Skeletal muscle satellite cell (primary cell): Measurements from ENCODE around the gene TSPAN9.

Source experiments
- H3K27me3 ChIP-seq: 2 replicates; pipeline ENCODE4 v1.7.0; 2013; ENCODE audit warnings: low read length; ENCODE audit not compliant: control insufficient read depth, insufficient read depth
- H3K36me3 ChIP-seq: 2 replicates; pipeline ENCODE4 v1.7.0; 2013; ENCODE audit warnings: mild to moderate bottlenecking, control low read depth, low read length; ENCODE audit not compliant: insufficient read depth
- H3K4me1 ChIP-seq: 2 replicates; pipeline ENCODE4 v1.7.0; 2013; ENCODE audit warnings: low read length; ENCODE audit not compliant: control insufficient read depth, insufficient read depth
- H3K4me2 ChIP-seq: 2 replicates; pipeline ENCODE4 v1.7.0; 2013; ENCODE audit warnings: mild to moderate bottlenecking, low read length
- H3K4me3 ChIP-seq: 2 replicates; pipeline ENCODE4 v1.7.0; 2013; ENCODE audit warnings: low read length
- H3K9ac ChIP-seq: 2 replicates; pipeline ENCODE4 v1.7.0; 2013; ENCODE audit warnings: mild to moderate bottlenecking, low read depth, low read length, moderate library complexity
- H3K9me3 ChIP-seq: replicated peaks from 2 replicates; pipeline ENCODE4 v1.7.0; 2013; ENCODE audit warnings: mild to moderate bottlenecking, control low read depth, low read length

TSPAN9 gene

DNA sequence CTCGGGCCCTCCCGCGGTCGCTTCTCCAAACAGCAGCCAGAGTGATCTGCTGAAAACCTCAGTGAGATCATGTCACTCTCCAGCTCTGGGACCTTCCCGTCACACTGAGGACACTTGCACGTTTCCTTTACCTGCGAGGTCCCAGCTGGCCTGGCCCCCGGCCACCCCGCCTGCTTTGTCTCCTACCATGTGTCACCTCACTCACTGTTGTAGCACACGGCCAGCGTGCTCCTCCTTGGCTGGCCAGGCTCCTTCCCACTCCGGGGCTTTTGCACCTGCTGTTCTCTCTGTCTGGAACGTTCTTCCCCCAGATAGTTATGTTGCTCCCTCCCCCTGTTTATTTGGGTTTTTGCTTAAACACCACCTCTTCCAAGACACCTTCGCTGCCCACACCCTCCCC, 199.0 kb downstream of the TSPAN9 start:
- Histone ChIP-seq H3K9me3 (no peaks in the 10 kb centered on the region), H3K4me1 (peaks cover 13% of the 10 kb centered on the region), H3K4me2 (no peak overlapping the region), H3K36me3 (no peaks in the 10 kb centered on the region), H3K4me3 (no peak overlapping the region), H3K9ac (no peak overlapping the region), H3K27me3 (peaks cover 16% of the 10 kb centered on the region)

- no peak overlapping the region for H3K4me2 ChIP-seq
- H3K4me1 ChIP-seq = peaks cover 13% of the 10 kb centered on the region
- peaks cover 10% of the 10 kb centered on the region for H3K27me3 ChIP-seq
- H3K36me3 ChIP-seq = no peaks in the 10 kb centered on the region
- H3K4me3 ChIP-seq = no peak overlapping the region
- no peak overlapping the region for H3K9ac ChIP-seq
- H3K9me3 ChIP-seq = no peaks in the 10 kb centered on the region
Measured at GRCh38 chr12:3277306-3277943, 200.2 kb downstream of the TSPAN9 start.

DNA sequence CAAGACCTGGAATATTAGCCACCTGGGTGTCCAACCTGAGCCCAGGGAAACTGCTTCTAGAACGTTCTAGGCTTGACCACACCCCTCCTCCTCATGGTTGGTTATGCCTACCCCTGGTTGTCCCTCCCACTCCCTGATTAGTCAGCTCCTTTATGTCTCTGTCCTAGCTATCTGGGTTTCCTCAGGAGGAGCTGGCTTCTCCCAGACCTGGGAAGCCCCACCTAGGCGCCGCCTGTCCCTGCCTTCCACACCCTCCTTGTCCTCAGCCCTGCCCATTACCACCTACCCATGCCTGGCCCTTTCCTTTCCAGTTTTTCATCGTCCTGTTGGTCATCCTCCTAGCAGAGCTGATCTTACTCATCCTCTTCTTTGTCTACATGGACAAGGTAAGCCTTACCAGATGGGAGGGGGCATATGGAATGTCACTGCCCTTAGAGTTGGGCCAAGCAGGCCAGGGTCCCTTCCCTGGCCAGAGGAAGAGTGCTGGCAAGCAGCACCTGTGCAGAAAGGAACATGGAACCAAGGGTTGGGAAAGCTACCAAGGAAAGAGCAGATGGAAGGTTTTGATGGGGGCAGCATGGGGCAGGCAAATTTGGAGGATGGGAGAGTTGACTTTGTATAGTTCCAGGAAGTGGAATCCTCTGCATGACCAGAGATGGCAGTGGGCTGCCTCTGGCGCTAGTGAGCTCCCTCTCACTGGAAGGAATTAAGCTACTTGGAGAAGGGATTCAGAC, 201.7 kb downstream of the TSPAN9 start:
- Histone ChIP-seq H3K27me3 (peaks cover 8% of the 10 kb centered on the region), H3K4me2 (no peak overlapping the region), H3K9me3 (no peaks in the 10 kb centered on the region), H3K4me1 (peaks cover 5% of the 10 kb centered on the region), H3K36me3 (no peaks in the 10 kb centered on the region), H3K4me3 (no peak overlapping the region), H3K9ac (no peak overlapping the region)

DNA sequence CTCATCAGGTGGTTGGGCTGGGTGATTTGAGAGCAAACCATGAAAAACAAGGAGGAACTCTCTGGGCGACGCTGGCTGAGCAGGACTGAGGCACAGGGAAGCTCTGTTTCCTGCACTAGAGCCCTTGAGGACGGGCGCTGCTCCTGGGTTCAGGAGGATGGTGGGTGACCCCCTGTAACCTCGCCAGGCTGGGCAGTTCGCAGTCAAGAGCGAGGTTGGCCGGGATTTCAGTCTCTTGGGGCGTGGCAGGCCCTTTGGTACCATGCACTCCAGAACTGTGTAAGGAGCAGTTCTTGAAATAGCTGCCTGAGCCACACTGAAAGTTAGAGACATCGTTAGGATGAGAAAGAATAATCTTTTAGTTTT, 202.2 kb downstream of the TSPAN9 start:
- peaks cover 8% of the 10 kb centered on the region for H3K27me3 ChIP-seq
- H3K4me3 ChIP-seq = no peak overlapping the region
- H3K36me3 ChIP-seq = no peaks in the 10 kb centered on the region
- H3K9ac ChIP-seq = no peak overlapping the region
- no peaks in the 10 kb centered on the region for H3K9me3 ChIP-seq
- no peak overlapping the region for H3K4me2 ChIP-seq
- H3K4me1 ChIP-seq = peaks cover 5% of the 10 kb centered on the region

- no peak overlapping the region for H3K4me2 ChIP-seq
- H3K4me3 ChIP-seq = no peak overlapping the region
- no peak overlapping the region for H3K9ac ChIP-seq
- H3K27me3 ChIP-seq = peaks cover 8% of the 10 kb centered on the region
- H3K9me3 ChIP-seq = no peaks in the 10 kb centered on the region
- peaks cover 5% of the 10 kb centered on the region for H3K4me1 ChIP-seq
- no peaks in the 10 kb centered on the region for H3K36me3 ChIP-seq
Measured at GRCh38 chr12:3279832-3280231, 202.7 kb downstream of the TSPAN9 start.

- Histone ChIP-seq H3K9me3 (no peaks in the 10 kb centered on the region), H3K27me3 (peaks cover 8% of the 10 kb centered on the region), H3K36me3 (no peaks in the 10 kb centered on the region), H3K4me3 (no peak overlapping the region), H3K9ac (no peak overlapping the region), H3K4me1 (no peaks in the 10 kb centered on the region), H3K4me2 (no peak overlapping the region)
Measured at GRCh38 chr12:3280967-3281366, 203.8 kb downstream of the TSPAN9 start.

DNA sequence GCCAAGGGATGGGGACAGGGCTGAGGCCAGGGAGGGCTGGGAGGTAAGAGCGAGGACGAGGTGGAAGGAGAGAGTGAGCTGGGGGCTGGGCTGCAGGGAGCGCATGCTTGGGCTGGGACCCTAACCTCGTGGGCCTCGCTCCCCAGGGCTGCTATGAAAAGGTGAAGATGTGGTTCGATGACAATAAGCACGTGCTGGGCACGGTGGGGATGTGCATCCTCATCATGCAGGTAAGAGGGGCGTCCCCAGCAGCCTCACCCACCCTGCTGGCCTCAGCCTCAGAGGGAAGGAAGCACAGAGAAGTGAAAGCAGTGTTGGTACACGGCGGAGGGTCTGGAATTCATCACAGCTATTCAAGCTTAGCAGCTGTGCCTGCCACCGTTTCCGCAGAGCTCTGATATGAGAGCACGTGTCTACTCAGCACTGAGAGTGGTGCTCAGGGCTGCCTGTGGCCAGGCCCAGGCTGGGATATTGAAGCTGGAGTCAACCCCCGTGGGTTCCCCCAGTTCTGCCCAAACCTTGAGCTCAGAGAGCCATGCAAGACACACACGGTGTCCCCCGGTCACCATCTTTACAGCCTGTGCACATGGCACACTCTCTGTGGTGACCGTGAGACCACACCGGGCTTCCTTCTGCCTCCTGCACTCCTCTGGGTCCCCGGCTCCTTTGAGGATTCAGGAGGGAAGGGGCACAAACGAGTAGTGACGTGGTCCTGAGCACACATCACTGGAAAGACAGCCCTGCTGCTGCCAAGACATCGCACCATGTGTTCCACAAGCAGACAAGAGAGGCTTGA, 204.6 kb downstream of the TSPAN9 start:
- H3K4me1 ChIP-seq = no peaks in the 10 kb centered on the region

GRCh38 chr12:3282384-3282670, 205.1 kb downstream of the TSPAN9 start:
- H3K4me1 ChIP-seq = no peaks in the 10 kb centered on the region

More for the DNA sequence above, 204.6 kb downstream of the TSPAN9 start:
- no peak overlapping the region for H3K9ac ChIP-seq
- H3K9me3 ChIP-seq = no peaks in the 10 kb centered on the region
- peaks cover 7% of the 10 kb centered on the region for H3K27me3 ChIP-seq
- no peak overlapping the region for H3K4me3 ChIP-seq
- no peaks in the 10 kb centered on the region for H3K36me3 ChIP-seq
- no peak overlapping the region for H3K4me2 ChIP-seq

GRCh38 chr12:3283137-3283680, 206.0 kb downstream of the TSPAN9 start:
- no peak overlapping the region for H3K4me3 ChIP-seq
- H3K4me1 ChIP-seq = no peaks in the 10 kb centered on the region
- H3K4me2 ChIP-seq = no peak overlapping the region
- H3K9me3 ChIP-seq = no peaks in the 10 kb centered on the region
- peaks cover 5% of the 10 kb centered on the region for H3K27me3 ChIP-seq
- no peak overlapping the region for H3K9ac ChIP-seq
- no peaks in the 10 kb centered on the region for H3K36me3 ChIP-seq

More at GRCh38 chr12:3282384-3282670, 205.1 kb downstream of the TSPAN9 start:
- Histone ChIP-seq H3K4me2 (no peak overlapping the region), H3K4me3 (no peak overlapping the region), H3K9me3 (no peaks in the 10 kb centered on the region), H3K9ac (no peak overlapping the region), H3K36me3 (no peaks in the 10 kb centered on the region), H3K27me3 (peaks cover 1% of the 10 kb centered on the region)

DNA sequence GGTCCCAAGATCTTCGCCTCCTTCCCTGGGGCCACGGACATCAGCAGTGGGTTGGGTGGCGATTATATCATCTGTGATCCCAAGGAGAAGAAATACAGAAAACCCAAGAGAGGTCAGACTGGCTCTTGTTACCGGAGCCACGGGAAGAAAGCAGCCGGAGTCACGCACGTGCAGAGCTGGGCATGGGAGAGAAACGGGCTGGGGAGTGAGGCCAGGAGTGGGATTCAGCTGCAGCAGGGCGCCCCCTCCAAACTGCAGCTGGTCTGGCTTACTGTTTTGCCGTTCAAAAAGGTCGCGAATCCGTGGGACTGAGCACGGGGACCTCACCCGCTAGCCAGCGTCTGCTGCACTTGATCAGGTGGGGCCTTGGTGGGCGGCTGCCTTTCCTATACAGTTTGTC, 207.2 kb downstream of the TSPAN9 start:
- no peaks in the 10 kb centered on the region for H3K36me3 ChIP-seq
- no peaks in the 10 kb centered on the region for H3K4me1 ChIP-seq
- peaks cover 13% of the 10 kb centered on the region for H3K27me3 ChIP-seq
- no peak overlapping the region for H3K4me2 ChIP-seq
- H3K9me3 ChIP-seq = no peaks in the 10 kb centered on the region
- no peak overlapping the region for H3K4me3 ChIP-seq
- no peak overlapping the region for H3K9ac ChIP-seq

DNA sequence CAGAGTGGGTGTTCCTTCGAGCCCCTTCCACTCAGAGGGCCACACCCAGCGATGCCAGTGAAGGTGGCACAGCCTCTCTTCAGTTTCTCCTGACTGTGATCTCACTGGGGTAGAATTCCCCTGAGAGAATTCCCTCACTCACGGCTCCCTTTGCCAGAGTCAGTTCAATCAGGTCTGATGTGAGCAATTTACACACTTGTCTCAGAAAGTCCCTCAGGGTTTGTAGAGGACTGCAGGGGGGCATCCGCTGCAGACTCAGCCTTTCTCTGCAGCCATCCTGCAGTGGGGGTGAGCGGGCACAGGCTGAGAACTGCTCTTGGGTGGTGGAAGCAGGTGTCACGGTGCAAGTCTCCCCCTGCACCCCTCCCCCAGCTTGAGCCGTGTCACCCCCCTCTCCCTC, 208.4 kb downstream of the TSPAN9 start:
- Histone ChIP-seq H3K9ac (no peak overlapping the region), H3K27me3 (peaks cover 13% of the 10 kb centered on the region), H3K4me1 (no peaks in the 10 kb centered on the region), H3K4me2 (no peak overlapping the region), H3K9me3 (no peaks in the 10 kb centered on the region), H3K36me3 (no peaks in the 10 kb centered on the region), H3K4me3 (no peak overlapping the region)
